Keratinocyte (primary cell): Measurements from ENCODE around the gene THSD8. TPM values are rescaled to one million over a fixed set of nuclear protein-coding genes. Genes with fewer than 3 reads are reported as not detected.

Source experiments
- DNase-seq: peaks from one replicate; pipeline ENCODE4 v3.0.0-alpha.2; 2011; ENCODE audit warnings: low read depth, missing footprints, low spot score
- FAIRE-seq: peaks from 2 replicates; lab custom pipeline; 2011; peaks lifted over from hg19 to GRCh38; lab: Jason Lieb, UNC
- H2AFZ ChIP-seq: 2 replicates; pipeline ENCODE4 v1.6.0; 2012; ENCODE audit warnings: low read length, control low read depth, inconsistent platforms; ENCODE audit not compliant: control insufficient read depth
- H3K27ac ChIP-seq: 2 replicates; pipeline ENCODE4 v1.5.1; 2011; ENCODE audit warnings: low read length; ENCODE audit not compliant: control insufficient read depth, insufficient read depth
- H3K27me3 ChIP-seq: 3 replicates; pipeline ENCODE4 v1.6.0; 2011; ENCODE audit warnings: low read length; ENCODE audit not compliant: control insufficient read depth, insufficient read depth; ENCODE audit errors: extremely low read depth
- H3K36me3 ChIP-seq, 2 experiments: 2 replicates in 1 of 2; 3 replicates in 1 of 2; pipeline ENCODE4 v1.5.1; 2011; ENCODE audit warnings: low read length in 2 of 2, mild to moderate bottlenecking in 1 of 2; ENCODE audit not compliant: control insufficient read depth in 2 of 2, insufficient read depth in 2 of 2; ENCODE audit errors: extremely low read depth in 1 of 2
- H3K4me1 ChIP-seq: 3 replicates; pipeline ENCODE4 v1.5.1; 2011; ENCODE audit warnings: low read length; ENCODE audit not compliant: control insufficient read depth, insufficient read depth; ENCODE audit errors: extremely low read depth
- H3K4me2 ChIP-seq: 3 replicates; pipeline ENCODE4 v1.6.0; 2011; ENCODE audit warnings: low read depth, low read length; ENCODE audit not compliant: control insufficient read depth, insufficient read depth; ENCODE audit errors: extremely low read depth
- H3K4me3 ChIP-seq, 3 experiments: fragments of 200-600 bp in 1 of 3; sonication (generic) in 1 of 3; 2 replicates in 2 of 3; 3 replicates in 1 of 3; pipeline ENCODE4 v1.5.1; 2011 to 2016; ENCODE audit warnings: low read length in 3 of 3, mild to moderate bottlenecking in 3 of 3, control low read depth in 2 of 3, inconsistent platforms in 1 of 3, low read depth in 1 of 3, mixed read lengths in 1 of 3, mixed run types in 1 of 3, moderate library complexity in 1 of 3; ENCODE audit not compliant: control insufficient read depth in 2 of 3, insufficient read depth in 2 of 3; ENCODE audit errors: extremely low read depth in 1 of 3
- H3K79me2 ChIP-seq: 2 replicates; pipeline ENCODE4 v1.6.0; 2012; ENCODE audit warnings: low read length; ENCODE audit not compliant: control insufficient read depth, insufficient read depth
- H3K9ac ChIP-seq: 3 replicates; pipeline ENCODE4 v1.6.0; 2011; ENCODE audit warnings: low read length; ENCODE audit not compliant: control insufficient read depth, insufficient read depth; ENCODE audit errors: extremely low read depth
- H3K9me1 ChIP-seq: 3 replicates; pipeline ENCODE4 v1.6.0; 2011; ENCODE audit warnings: low read length; ENCODE audit not compliant: control insufficient read depth, insufficient read depth; ENCODE audit errors: extremely low read depth
- H3K9me3 ChIP-seq: 2 replicates; pipeline ENCODE4 v1.5.1; 2012; ENCODE audit warnings: low read depth, low read length; ENCODE audit not compliant: control insufficient read depth
- H4K20me1 ChIP-seq: 3 replicates; pipeline ENCODE4 v1.6.0; 2011; ENCODE audit warnings: low read length; ENCODE audit not compliant: control insufficient read depth, insufficient read depth; ENCODE audit errors: extremely low read depth
- CTCF ChIP-seq, 3 experiments: IDR thresholded peaks in 1 of 3; conservative IDR thresholded peaks in 1 of 3; optimal IDR thresholded peaks in 1 of 3; 2 replicates in 2 of 3; 3 replicates in 1 of 3; pipeline versions ENCODE3 to v1.5.1; 2011; ENCODE audit warnings: low read length in 3 of 3, mild to moderate bottlenecking in 3 of 3, moderate library complexity in 2 of 3, control low read depth in 1 of 3, inconsistent platforms in 1 of 3; ENCODE audit not compliant: insufficient read depth in 2 of 3; ENCODE audit errors: extremely low read depth in 1 of 3
- EZH2 ChIP-seq: IDR thresholded peaks from one replicate; pipeline ENCODE4 v1.6.1; 2012; ENCODE audit warnings: inconsistent platforms, mild to moderate bottlenecking, low read length, moderate library complexity
- dilution Hi-C: fragments of 300-500 bp; cut with MboI; formaldehyde crosslinking; loops from one replicate; pipeline ENCODE4 v1.7.0; 2020; ENCODE audit warnings: low sequenced_read_pairs; ENCODE audit not compliant: extremely low pct_ligation_motif_present
- polyA plus RNA-seq, 5 experiments: library from polyadenylated mRNA; depleted of rRNA in 3 of 5; stranded (reverse) in 3 of 5; stranded (forward) in 1 of 5; unstranded in 1 of 5; fragments of >200 nt; gene quantifications; 1 replicate in 1 of 5; 2 replicates in 3 of 5; 3 replicates in 1 of 5; pipeline versions ENCODE4 v1.2.1 to v1.2.3, GENCODE V29; 2011 to 2012; ENCODE audit warnings: missing spikeins in 2 of 5, low read depth in 1 of 5, low replicate concordance in 1 of 5

THSD8 gene
- polyA plus RNA-seq, 1 donor (not counting 4 experiments of a cell fraction or from before 2014, with no cell fraction given) = 6.6 TPM

- Histone ChIP-seq H3K4me1 (peaks cover 26% of the 10 kb centered on the region), H3K9ac (peak overlapping the region; percentile 89), H2AFZ (peak overlapping the region; percentile 93), H3K27me3 (no peaks in the 10 kb centered on the region), H3K9me1 (no peaks in the 10 kb centered on the region), H3K9me3 (no peaks in the 10 kb centered on the region), H4K20me1 (no peaks in the 10 kb centered on the region), H3K27ac (peak overlapping the region; percentile 52), H3K4me3 (peak overlapping the region; percentile 87 to 95 (median 92)), H3K36me3 (peaks cover 4 to 9% of the 10 kb centered on the region in 2 experiments), H3K79me2 (peaks cover 13% of the 10 kb centered on the region), H3K4me2 (peak overlapping the region; percentile 94)
- no peak for FAIRE-seq
- no peak for DNase-seq
- TF ChIP-seq CTCF (optimal IDR thresholded peaks at IDR 0.05 in 1 of 3, IDR thresholded peaks at IDR 0.05 in 1 of 3, conservative IDR thresholded peaks at IDR 0.05 in 1 of 3; ENCODE audit: extremely low read depth in 1 of 3, insufficient read depth in 2 of 3, low read length in 3 of 3) (no peak), EZH2 (no peak)
- dilution Hi-C loops = no loop called here
Measured at GRCh38 chr19:12800923-12801465, 875 bp upstream of the THSD8 start.

GRCh38 chr19:12802267-12803106 is 618 bp downstream of the THSD8 start:
- Histone ChIP-seq H3K9me1 (no peaks in the 10 kb centered on the region), H3K4me2 (peak overlapping the region; percentile 94), H3K79me2 (peaks cover 19% of the 10 kb centered on the region), H3K4me1 (peaks cover 32% of the 10 kb centered on the region), H4K20me1 (no peaks in the 10 kb centered on the region), H3K4me3 (peak overlapping the region; percentile 87 to 95 (median 92)), H3K9ac (peak overlapping the region; percentile 89), H3K9me3 (no peaks in the 10 kb centered on the region), H2AFZ (peak overlapping the region; percentile 93), H3K27ac (no peak overlapping the region), H3K36me3 (peaks cover 4 to 9% of the 10 kb centered on the region in 2 experiments), H3K27me3 (no peaks in the 10 kb centered on the region)
- TF ChIP-seq CTCF (optimal IDR thresholded peaks at IDR 0.05 in 1 of 3, IDR thresholded peaks at IDR 0.05 in 1 of 3, conservative IDR thresholded peaks at IDR 0.05 in 1 of 3; ENCODE audit: extremely low read depth in 1 of 3, insufficient read depth in 2 of 3, low read length in 3 of 3) (no peak), EZH2 (no peak)
- DNase-seq (no peak), FAIRE-seq (no peak)
- dilution Hi-C loops = no loop called here
